ENCODE data around the gene ACADS.

The ACADS gene

DNA sequence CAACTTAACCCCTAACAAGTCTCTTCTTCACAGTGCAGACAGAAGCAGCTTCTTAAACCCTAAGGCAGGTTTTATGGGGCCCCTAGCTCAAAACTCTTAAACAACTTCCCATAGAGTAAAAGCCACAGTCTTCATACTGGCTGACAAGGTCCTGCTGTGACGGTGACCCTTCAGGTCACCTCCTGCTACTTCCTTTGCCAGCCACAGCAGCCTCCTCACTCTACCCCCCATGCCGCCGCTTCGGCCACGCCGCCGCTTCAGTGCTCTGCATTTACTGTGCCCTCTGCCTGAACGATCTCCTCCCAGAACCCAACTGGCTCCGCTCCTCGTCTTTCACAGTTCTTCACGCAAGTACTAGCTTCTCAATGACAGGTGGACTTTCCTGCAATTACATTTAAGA is 45.5 kb downstream of the ACADS start:
- ChIA-PET CTCF (no interaction called here), POLR2A (ENCODE audit: low non-redundant PET) (no interaction called here)
- DNase-seq (ENCODE audit: low spot score): no peak
- no peak overlapping the region for H3K27ac ChIP-seq
- TF ChIP-seq, protein P1, sequence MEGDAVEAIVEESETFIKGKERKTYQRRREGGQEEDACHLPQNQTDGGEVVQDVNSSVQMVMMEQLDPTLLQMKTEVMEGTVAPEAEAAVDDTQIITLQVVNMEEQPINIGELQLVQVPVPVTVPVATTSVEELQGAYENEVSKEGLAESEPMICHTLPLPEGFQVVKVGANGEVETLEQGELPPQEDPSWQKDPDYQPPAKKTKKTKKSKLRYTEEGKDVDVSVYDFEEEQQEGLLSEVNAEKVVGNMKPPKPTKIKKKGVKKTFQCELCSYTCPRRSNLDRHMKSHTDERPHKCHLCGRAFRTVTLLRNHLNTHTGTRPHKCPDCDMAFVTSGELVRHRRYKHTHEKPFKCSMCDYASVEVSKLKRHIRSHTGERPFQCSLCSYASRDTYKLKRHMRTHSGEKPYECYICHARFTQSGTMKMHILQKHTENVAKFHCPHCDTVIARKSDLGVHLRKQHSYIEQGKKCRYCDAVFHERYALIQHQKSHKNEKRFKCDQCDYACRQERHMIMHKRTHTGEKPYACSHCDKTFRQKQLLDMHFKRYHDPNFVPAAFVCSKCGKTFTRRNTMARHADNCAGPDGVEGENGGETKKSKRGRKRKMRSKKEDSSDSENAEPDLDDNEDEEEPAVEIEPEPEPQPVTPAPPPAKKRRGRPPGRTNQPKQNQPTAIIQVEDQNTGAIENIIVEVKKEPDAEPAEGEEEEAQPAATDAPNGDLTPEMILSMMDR (conservative IDR thresholded peaks at IDR 0.05; ENCODE audit: low read depth): no peak

DNA sequence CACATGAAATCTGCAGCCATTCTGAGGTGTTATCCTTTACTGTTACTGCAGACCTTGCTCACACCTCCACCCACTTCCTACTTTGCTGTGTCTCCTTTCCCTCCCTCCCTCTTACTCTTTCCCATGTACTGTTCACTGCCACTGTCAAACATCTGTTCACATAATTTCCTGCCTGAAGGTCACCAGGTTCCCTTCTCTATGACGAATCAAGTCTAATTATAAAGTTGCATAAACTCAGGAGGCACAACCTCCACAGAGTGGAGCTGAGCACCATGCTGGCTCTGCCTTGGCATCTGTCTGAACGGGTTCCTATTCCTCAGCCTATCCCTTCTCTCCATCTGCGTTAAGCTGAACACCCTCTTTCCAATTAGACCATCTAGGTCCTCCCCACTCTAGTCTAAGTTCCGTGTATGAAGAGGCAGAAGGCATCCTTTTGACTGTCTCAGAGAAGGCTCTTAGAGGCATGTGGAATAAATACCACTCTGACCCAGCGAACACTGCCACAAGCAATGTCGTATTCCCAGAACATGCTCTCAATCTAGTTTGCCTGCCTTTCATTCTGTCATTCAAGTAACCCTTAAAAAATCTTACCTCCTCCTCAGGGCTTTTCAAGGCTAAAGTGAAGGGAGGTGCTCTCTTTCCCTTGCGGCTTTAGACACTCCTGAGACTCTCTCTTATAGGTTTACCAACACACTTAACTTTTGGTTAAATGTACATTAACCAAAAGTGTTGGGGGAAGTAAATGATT is 48.7 kb downstream of the ACADS start:
- ChIA-PET POLR2A (ENCODE audit: low non-redundant PET) (no interaction called here), CTCF (no interaction called here)
- DNase-seq (ENCODE audit: low spot score): no peak
- TF ChIP-seq, protein P1 (conservative IDR thresholded peaks at IDR 0.05; ENCODE audit: low read depth): no peak
- H3K27ac ChIP-seq: no peak overlapping the region

DNA sequence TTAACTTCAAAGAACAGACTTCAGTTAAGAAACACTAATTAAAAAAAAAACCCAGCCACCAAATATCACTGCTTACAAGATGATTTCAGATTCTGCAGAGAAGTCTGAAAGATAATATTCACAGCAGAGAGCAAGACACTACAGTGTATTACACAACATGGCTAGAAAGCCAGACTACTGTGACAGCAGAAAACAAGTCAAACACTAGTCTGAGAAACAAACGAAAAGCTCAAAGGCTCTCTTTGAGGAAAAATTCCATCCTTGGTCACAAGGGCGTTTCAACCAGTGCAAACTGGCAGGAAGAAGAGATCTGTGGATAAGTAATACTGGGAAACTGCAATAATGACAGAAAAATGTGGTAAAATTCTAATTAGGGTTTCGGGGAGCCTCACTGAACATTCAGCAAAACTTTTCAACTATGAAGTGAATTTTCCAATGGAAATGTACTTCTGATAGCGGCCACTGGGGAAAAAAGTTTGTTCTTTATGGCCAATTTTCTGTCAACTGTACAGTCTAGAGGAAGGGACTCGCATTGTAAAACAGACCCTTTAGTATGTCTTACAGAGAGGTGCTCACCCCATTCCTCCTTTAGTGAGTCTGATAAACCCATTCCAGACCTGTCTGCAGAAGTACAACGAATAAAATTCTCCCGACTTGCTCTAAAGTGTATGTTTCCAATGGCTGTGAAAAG is 50.4 kb downstream of the ACADS start:
- TF ChIP-seq, protein P1 (conservative IDR thresholded peaks at IDR 0.05; ENCODE audit: low read depth): no peak
- ChIA-PET CTCF (interaction anchor here (0.7 kb wide), 1 partner anchor 9 kb away, joined by 3 read pairs; no protein-coding TSS in a partner anchor), POLR2A (ENCODE audit: low non-redundant PET) (no interaction called here)
- no peak for DNase-seq (ENCODE audit: low spot score)
- no peak overlapping the region for H3K27ac ChIP-seq

DNA sequence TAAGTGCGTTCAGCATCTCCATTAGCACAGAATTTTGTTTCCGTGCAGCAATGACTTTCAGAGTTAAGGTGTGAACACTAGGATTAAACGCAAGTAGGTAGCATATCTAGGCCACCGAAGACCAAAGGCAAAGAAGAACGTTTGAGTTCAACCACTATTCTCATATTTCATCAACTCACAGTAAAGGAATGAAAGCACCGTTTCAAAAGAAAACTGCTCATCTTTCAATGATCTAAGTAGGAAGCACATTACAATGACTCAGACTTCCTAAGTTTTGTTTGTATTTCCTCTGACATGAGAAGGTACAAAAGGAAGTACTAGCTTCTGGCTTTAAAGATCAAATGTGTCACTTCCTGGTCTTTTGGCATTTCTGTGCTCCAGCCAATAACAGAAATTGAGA is 57.6 kb downstream of the ACADS start:
- H3K27ac ChIP-seq: no peak overlapping the region
- TF ChIP-seq, protein P1 (conservative IDR thresholded peaks at IDR 0.05; ENCODE audit: low read depth): no peak
- ChIA-PET CTCF (interaction anchor here (0.6 kb wide), 1 partner anchor 11 kb away, joined by 3 read pairs; no protein-coding TSS in a partner anchor), POLR2A (ENCODE audit: low non-redundant PET) (no interaction called here)
- DNase-seq (ENCODE audit: low spot score): peak; percentile 54

DNA sequence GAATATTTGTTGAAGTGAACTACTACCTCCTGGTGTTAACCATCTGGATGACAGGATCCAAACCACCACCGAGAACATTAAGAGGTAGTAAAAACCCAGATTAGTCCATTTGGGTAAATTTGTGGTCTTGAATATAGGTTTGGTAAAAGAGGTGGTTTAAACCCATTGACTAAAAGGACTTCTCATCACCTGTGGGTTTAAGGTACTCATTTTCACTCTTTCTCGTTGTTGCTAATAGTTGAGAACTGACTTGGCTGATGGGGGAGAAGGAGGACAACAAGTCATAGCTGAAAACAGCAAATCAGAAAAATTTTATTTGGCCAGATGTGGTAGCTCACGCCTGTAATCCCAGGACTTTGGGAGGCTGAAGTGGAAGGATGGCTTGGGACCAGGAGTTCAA is 59.2 kb downstream of the ACADS start:
- POLR2A ChIA-PET (ENCODE audit: low non-redundant PET): no interaction called here
- H3K27ac ChIP-seq: no peak overlapping the region
- TF ChIP-seq, protein P1 (conservative IDR thresholded peaks at IDR 0.05; ENCODE audit: low read depth): no peak
- no peak for DNase-seq (ENCODE audit: low spot score)
- CTCF ChIA-PET: interaction anchor here (0.6 kb wide), 1 partner anchor 9 kb away, joined by 3 read pairs; no protein-coding TSS in a partner anchor

DNA sequence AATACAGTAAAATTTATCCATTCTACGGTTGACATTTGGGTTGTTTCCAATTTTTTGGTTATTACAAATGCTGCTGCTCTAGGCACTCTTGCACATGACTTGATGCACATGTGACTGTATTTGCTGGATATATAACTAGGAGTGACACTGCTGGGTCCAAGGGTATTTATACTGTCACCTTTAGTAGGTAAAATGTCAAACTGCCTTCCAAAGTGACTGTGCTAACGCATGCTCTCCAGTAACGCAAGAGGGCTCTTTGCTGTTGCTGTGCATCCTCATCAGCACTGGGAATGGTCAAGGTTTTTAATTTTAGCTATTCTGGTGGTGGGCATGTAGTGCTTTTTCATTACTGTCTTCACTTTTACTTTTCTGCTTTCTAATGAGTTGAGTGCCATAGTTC is 62.3 kb downstream of the ACADS start:
- TF ChIP-seq, protein P1 (conservative IDR thresholded peaks at IDR 0.05; ENCODE audit: low read depth): no peak
- DNase-seq (ENCODE audit: low spot score): no peak
- H3K27ac ChIP-seq: no peak overlapping the region
- ChIA-PET POLR2A (ENCODE audit: low non-redundant PET) (no interaction called here), CTCF (no interaction called here)

Measured in RWPE1 (cell line).